ENCODE data around the gene KRT36.

DNA sequence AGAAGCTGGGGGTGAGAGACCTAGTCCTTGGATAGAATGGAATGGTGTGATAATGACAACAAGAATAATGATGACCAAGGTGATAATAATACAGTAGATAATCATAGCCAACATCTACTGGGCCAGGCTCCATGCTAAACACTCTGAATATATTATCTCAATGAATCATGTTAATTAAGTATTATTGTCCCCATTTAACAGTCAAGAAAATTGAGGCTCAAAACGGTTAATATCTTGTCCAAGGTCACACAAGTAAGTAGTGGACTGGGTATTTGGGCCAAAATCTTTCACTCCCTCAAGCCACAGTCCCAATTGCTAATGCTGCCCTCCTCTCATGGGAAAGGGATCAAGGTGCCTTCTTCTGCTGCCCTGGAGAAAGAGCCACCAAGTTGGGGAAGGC, 42.3 kb upstream of the KRT36 start:
- no peak for TF ChIP-seq EP300 (IDR thresholded peaks at IDR 0.05)
- no peak for TF ChIP-seq POLR2A (IDR thresholded peaks at IDR 0.05)
